GM18909 (cell line): Measurements from ENCODE around the gene STK10.
A peak's percentile ranks its signal among the peaks of the same experiment; 100 is the strongest.

Source experiments
- ATAC-seq: cut with Tn5 transposase; IDR thresholded peaks from one replicate; pipeline ENCODE4 v1.9.1; 2021; ENCODE audit warnings: mild to moderate bottlenecking; ENCODE audit not compliant: unreplicated experiment, poor library complexity

Gene STK10

GRCh38 chr5:172063463-172064235 is 124.4 kb downstream of the STK10 start:
- ATAC-seq = no peak

GRCh38 chr5:172059661-172060100 is 128.3 kb downstream of the STK10 start:
- ATAC-seq = no peak

- ATAC-seq = no peak
Measured at GRCh38 chr5:172058088-172058487, 129.9 kb downstream of the STK10 start.

DNA sequence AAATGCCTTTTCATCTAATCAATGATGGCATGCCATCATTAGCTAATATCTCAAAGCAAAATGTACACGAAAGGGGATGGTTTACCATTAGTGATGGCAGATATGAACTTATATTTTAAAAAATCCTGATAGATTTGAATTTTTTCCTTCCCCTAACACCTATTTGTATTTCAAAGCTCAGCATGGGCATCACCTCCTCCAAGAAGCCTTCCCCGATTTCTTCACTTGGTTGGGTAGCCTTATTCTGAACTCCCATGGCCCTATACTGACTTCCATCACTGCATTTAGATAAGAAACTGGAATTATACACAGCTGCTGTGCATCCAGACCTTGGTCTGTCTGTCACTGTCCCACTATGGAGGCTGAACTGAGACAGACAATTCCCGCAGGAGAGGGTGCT is 132.0 kb downstream of the STK10 start:
- ATAC-seq = no peak

DNA sequence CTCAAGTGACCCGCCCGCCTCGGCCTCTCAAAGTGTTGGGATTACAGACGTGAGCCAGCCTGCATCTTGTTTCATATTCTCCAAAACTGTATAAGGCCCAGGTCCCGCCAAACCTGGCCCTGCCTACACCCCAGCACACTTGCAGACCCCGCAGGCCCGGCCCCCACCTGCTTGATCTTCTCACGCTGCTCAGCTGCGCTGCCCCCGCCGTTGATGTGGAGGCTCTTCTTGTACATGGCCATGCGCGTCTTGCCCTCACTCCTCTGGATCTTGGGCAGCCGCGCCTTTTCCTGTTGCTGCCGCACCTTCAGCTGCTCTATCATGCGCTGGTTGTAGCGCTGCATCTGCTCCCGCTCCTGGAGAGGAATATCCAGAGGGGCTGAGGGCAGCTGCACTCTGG is 132.6 kb downstream of the STK10 start:
- ATAC-seq = no peak

DNA sequence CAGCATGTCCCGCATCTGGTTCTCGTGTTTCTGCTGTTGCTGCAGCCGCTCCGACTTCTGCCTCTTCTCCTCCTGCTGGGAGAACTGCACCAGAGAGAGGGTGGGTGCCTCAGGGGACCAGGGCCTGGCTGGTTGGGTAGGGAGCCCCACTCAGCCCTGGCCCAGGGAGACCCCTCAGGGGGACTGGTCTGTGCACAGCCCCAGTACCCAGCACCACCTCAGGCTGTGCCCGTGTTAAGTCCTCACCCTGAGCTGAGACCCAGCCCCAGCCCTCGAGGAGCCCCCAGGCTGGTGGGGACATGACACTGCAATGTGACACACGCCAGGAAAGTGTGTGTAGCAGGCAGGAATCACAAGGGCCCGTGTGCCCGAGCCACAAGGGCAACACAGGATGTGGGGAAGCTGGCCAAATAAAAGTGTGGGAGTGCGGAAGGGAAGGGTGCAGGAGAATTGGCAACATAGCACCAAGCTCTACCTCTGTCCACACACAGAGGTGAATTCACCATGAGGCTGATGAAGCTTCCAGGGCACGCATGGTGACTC is 133.3 kb downstream of the STK10 start:
- ATAC-seq = no peak

DNA sequence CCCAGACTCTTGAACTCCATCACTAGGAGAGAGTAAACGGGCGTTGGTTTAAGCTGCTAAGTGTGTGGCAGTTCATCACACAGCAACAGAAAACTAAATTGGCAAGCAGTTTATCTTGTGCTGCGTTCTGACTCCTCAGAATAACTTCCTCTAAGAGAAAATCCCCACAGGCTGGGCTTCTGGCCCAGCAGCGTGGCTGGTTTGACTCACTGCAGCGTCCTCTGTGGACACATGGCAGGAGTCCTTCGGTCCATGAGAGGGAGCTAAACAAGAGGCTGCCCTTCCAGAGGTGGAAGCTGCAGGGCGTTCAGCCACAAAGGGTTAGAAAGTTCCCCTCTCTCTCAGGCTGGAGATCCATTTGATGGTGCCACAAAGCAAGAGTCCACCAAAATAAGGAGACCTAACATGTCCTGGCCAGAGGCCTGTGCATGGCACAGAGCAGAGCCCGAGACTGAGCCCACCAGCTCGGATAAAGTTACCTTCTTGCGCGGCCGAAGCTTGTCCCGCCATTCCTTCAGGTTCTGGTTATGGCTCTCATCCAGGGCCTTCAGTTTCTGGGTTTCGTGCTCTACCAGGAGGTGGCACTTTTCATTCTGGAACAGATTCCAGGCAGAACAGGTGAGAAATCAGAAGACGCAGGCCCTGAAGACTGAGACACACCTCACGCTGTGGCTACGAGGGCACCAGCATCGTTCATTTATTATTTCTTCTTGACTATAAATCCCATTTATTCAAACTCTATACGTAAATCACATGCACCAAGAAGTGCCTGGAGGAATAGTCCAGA is 135.4 kb downstream of the STK10 start:
- ATAC-seq = no peak

DNA sequence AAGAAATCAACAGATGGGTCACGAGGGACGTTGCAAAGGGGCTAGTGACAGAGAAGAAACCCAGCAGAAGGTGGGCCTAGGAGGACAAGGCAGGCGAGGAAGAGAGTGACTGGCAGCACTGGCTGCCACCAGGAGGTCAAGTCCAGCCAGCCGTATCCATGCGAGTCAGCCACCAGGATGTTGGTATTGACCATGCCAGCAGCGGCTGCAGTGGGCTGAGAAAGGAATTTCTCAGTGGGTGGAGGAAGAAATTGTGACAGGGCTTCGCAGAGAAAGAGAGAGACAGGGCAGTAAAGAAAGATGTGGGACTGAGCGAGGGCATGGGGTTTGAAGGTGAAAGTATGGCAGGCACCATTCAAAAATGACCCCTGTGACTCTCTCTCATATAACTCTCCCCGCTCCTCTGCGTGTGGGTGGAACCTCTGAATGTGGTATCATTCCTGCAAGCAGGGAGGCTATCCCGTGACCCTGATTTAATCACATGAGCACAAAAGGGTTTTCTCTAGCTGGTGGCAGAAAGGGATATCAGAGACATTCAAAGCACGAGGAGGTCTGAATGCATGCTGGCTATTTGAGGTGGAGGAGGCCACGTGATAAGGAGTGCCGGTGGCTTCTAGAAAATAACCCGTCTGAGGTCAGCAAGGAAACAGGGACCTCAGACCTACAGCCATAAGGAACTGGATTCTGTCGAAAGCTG is 136.2 kb downstream of the STK10 start:
- ATAC-seq = no peak

GRCh38 chr5:172050080-172050479 is 137.9 kb downstream of the STK10 start:
- ATAC-seq = no peak

- no peak for ATAC-seq
Measured at GRCh38 chr5:172049226-172049796, 138.7 kb downstream of the STK10 start.

- ATAC-seq = no peak
Measured at GRCh38 chr5:172048539-172049101, 139.4 kb downstream of the STK10 start.

- no peak for ATAC-seq
Measured at GRCh38 chr5:172048170-172048422, 139.9 kb downstream of the STK10 start.

DNA sequence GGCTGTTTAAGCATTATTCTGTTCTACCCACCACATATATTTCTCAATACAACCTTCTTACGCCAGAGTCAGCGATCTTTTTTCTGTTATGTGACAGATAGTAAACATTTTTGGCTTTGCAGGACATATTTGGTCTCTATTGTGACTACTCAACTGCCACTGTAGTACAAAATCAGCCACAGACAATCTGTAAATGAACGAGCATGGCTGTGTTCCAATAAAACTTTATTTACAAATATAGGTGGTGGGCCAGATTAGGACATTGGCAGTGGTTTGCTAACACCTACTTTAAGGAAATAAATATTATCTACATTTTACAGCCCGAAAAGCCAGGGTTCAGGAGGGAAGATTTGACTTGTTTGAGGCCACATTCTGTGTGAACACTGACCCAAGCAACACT is 141.4 kb downstream of the STK10 start:
- no peak for ATAC-seq

- no peak for ATAC-seq
Measured at GRCh38 chr5:172045315-172045632, 142.8 kb downstream of the STK10 start.

GRCh38 chr5:172044631-172045314 is 143.3 kb downstream of the STK10 start:
- ATAC-seq = no peak

GRCh38 chr5:172043865-172044264 is 144.2 kb downstream of the STK10 start:
- no peak for ATAC-seq

DNA sequence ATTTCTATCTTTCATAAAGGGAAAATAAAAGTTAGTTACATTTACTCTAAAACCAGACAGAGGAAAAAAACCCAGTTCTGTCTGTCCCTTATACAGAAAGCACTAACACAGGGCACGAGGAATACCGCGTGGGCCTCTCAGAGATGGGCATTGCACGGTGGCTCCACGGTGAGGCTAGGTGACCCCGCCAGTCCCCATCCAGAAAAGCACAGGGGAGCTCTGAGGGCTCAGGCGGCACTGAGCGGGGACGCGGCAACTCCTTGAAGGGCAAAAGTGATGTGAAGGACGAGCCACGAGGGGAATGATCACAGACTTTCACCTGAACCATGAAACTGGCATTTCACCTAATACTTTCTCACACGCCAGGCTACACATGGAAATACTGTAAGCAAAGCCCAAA is 145.8 kb downstream of the STK10 start:
- no peak for ATAC-seq

DNA sequence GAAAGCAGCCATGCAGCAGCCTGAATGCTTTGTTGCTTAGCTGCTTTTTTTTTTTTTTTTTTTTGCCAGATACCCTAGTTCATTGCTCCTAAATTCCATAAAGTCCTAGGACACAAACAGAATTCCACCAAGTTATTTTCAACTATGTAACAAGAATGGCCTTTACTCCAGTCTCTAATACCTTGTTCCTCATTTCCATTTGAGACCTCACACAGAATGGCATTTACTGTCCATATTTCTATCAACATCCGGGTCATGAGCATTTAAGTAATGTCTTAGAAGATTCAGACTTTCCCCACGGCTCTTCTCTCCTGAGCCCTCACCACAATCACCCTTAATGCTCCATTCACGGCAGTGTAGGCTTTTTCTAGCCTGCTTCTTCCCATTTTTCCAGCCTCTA is 149.9 kb downstream of the STK10 start:
- no peak for ATAC-seq

- ATAC-seq = peak; percentile 68
Measured at GRCh38 chr5:172035049-172035448, 153.0 kb downstream of the STK10 start.

GRCh38 chr5:172031894-172032461 is 156.0 kb downstream of the STK10 start:
- no peak for ATAC-seq
